Right lobe of liver (tissue), 4 donors: ENCODE measurements around the gene C1QTNF1.

Experiments
- CTCF ChIP-seq, 4 donors: fragments of 200-600 bp in 3 of 4; fragments of 450-650 bp in 1 of 4; IDR thresholded peaks; one replicate each; pipeline versions ENCODE4 v1.5.1 to v1.8.0; 2016 to 2022; ENCODE audit warnings: antibody characterized with exemption in 4 of 4, mild to moderate bottlenecking in 2 of 4
- POLR2A ChIP-seq: fragments of 450-650 bp; IDR thresholded peaks from one replicate; pipeline ENCODE4 v1.6.1; 2017; ENCODE audit warnings: antibody characterized with exemption, mild to moderate bottlenecking
- donor health status: DM: no; HTN: no; CAD: no.
- donor health status: DM: no; HTN: no; CAD: no.
- donor health status: DM: no; HTN: yes; CAD: no.

GRCh38 chr17:78985395-78985794 is 38.6 kb upstream of the C1QTNF1 start:
- no peak for TF ChIP-seq CTCF (IDR thresholded peaks at IDR 0.05)
- no peak for TF ChIP-seq POLR2A
